ENCODE results near the gene BRD9. TPM values are rescaled to one million over a fixed set of nuclear protein-coding genes. Genes with fewer than 3 reads are reported as not detected.
A peak's percentile ranks its signal among the peaks of the same experiment; 100 is the strongest.

Gene BRD9
- total and polyA plus RNA-seq, 2 of the 4 experiments (the other 2 are of a cell fraction), result 22.0 to 43.4 TPM

DNA sequence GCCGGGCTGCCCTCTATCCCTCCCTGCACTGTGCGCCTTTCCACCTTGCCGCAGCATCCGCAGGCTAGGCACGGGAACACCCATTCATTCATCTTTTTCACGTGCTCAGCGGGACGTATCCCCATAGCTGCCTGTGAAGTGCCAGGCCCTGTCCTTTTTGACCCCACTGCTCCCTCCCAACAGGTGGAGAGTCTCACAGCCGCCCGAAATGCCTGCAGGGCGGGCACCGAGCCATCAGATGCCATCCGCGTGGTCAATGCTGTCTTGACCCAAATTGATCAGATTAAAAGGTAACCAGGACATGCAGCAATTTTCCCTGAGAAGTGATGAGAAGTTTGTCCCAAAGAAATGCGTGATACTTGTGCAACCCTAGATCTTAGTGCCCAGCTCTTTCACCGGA lies 15.6 kb upstream of the BRD9 start:
- dilution Hi-C loops (cut with HindIII; ENCODE audit: low sequenced_read_pairs, unreplicated experiment), result no loop called here
- Histone ChIP-seq H3K23ac (ENCODE audit: low read depth, low read length) (no peak overlapping the region), H3K18ac (ENCODE audit: low read depth, low read length) (no peak overlapping the region), H3K4ac (ENCODE audit: low read depth, low read length) (no peak overlapping the region), H3K4me1 (ENCODE audit: control insufficient read depth, insufficient read depth, low read length) (0 out of 2 replicates have a peak, but pooled peaks cover 3% of the 10 kb centered on the region), H3K79me1 (ENCODE audit: low read depth in 1 of 2, low read length in 2 of 2) (peaks cover 4 to 5% of the 10 kb centered on the region in 2 experiments; a peak in 3 of 4 replicates), H2BK15ac (ENCODE audit: low read depth, low read length) (no peak overlapping the region), H2BK20ac (ENCODE audit: low read depth, low read length) (no peak overlapping the region), H3K27ac (ENCODE audit: insufficient read depth, low read length) (no peak overlapping the region), H2AK5ac (ENCODE audit: low read depth, low read length) (no peak overlapping the region), H4K5ac (ENCODE audit: low read depth, low read length) (no peak overlapping the region), H3K9ac (ENCODE audit: low read depth, low read length) (no peak overlapping the region), H4K20me1 (ENCODE audit: insufficient read depth, low read length) (no peaks in the 10 kb centered on the region), H4K91ac (ENCODE audit: insufficient read depth, low read depth, low read length) (no peak overlapping the region), H3K4me3 (ENCODE audit: insufficient read depth, low read depth, low read length) (no peak overlapping the region), H3K36me3 (ENCODE audit: control insufficient read depth, insufficient read depth, low read length) (peaks cover 19% of the 10 kb centered on the region), H2AFZ (replicated peaks; ENCODE audit: low read length, poor library complexity) (no peak overlapping the region), H2AK9ac (replicated peaks; ENCODE audit: low read depth, low read length, poor library complexity) (no peak overlapping the region), H3K14ac (replicated peaks; ENCODE audit: low read depth, low read length) (no peak overlapping the region), H3K9me1 (ENCODE audit: insufficient read depth, low read length) (no peaks in the 10 kb centered on the region; the same call in 1 of the 2 replicates), H3K9me3 (ENCODE audit: control insufficient read depth, insufficient read depth, low read length) (no peaks in the 10 kb centered on the region), H4K8ac (ENCODE audit: low read depth in 2 of 2, low read length in 2 of 2) (no peak overlapping the region), H2BK5ac (ENCODE audit: low read depth, low read length, poor library complexity, severe bottlenecking) (no peak overlapping the region), H3K27me3 (ENCODE audit: control insufficient read depth, insufficient read depth, low read length) (no peaks in the 10 kb centered on the region), H2BK120ac (ENCODE audit: low read depth, low read length) (no peak overlapping the region), H3K4me2 (ENCODE audit: low read depth, low read length) (no peak overlapping the region), H3K56ac (ENCODE audit: extremely low read depth, insufficient read depth, low read length) (no peak overlapping the region)
- DNase-seq (no peak), ATAC-seq (ENCODE audit: low read depth) (no peak)
- WGBS, 2 experiments (ENCODE audit: extremely low coverage in 2 of 2, insufficient read length in 1 of 2), result 93% methylated on average over 12 of the region's 16 CpGs; no CpG with 5 or more reads in 1 of the 2 experiments
- in situ Hi-C loops (cut with MboI; ENCODE audit: low sequenced_read_pairs), result no loop called here
- TF ChIP-seq, protein P1, sequence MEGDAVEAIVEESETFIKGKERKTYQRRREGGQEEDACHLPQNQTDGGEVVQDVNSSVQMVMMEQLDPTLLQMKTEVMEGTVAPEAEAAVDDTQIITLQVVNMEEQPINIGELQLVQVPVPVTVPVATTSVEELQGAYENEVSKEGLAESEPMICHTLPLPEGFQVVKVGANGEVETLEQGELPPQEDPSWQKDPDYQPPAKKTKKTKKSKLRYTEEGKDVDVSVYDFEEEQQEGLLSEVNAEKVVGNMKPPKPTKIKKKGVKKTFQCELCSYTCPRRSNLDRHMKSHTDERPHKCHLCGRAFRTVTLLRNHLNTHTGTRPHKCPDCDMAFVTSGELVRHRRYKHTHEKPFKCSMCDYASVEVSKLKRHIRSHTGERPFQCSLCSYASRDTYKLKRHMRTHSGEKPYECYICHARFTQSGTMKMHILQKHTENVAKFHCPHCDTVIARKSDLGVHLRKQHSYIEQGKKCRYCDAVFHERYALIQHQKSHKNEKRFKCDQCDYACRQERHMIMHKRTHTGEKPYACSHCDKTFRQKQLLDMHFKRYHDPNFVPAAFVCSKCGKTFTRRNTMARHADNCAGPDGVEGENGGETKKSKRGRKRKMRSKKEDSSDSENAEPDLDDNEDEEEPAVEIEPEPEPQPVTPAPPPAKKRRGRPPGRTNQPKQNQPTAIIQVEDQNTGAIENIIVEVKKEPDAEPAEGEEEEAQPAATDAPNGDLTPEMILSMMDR (conservative IDR thresholded peaks at IDR 0.05; ENCODE audit: low read depth, low read length), result no peak
- no peak for TF ChIP-seq MAFK (IDR thresholded peaks at IDR 0.05; ENCODE audit: low read depth, low read length)
- peak; percentile 36; the same call in 1 of the 2 replicates for TF ChIP-seq CEBPB (IDR thresholded peaks at IDR 0.05; ENCODE audit: low read depth, low read length)
- no peak for TF ChIP-seq MAZ (IDR thresholded peaks at IDR 0.05; ENCODE audit: borderline replicate concordance, low read depth, low read length)
- TF ChIP-seq FOS (IDR thresholded peaks at IDR 0.05; ENCODE audit: low read depth, low read length), result no peak
- TF ChIP-seq SMC3 (IDR thresholded peaks at IDR 0.05; ENCODE audit: low read depth, low read length), result no peak
- no peak for TF ChIP-seq MXI1 (IDR thresholded peaks at IDR 0.05; ENCODE audit: borderline replicate concordance, low read depth, low read length)
- CTCF ChIA-PET, result no interaction called here
- POLR2A ChIA-PET (ENCODE audit: unreplicated experiment), result interaction anchor here (0.7 kb wide), 1 partner anchor 533 kb away, joined by 3 read pairs; no protein-coding TSS in a partner anchor
- BruUV-seq (replicated peaks), result no TSS peak
- intact Hi-C loops (cut with micrococcal nuclease), result loop anchor here (10.0 kb wide), 2 partner anchors 433 to 593 kb away; no protein-coding TSS in a partner anchor

Data from IMR-90 (cell line).